HEK293 (cell line): ENCODE results near the gene TNNC2.

Experiments
- CTCF ChIA-PET: fragments of 350-600 bp; formaldehyde crosslinking; extraction: SDS; loops from one replicate; lab custom pipeline; 2021; ENCODE audit warnings: antibody characterized with exemption; lab: Yijun Ruan, JAX
- POLR2A ChIA-PET: fragments of 300-600 bp; formaldehyde crosslinking; extraction: SDS; loops from one replicate; lab custom pipeline; 2020; ENCODE audit warnings: antibody characterized with exemption, inconsistent platforms; lab: Yijun Ruan, JAX
- H3K27ac ChIP-seq: fragments of 200-500 bp; sonication (Bioruptor generic); 2 replicates; pipeline ENCODE4 v1.5.1; 2014; ENCODE audit warnings: low read depth, low read length, control low read depth, inconsistent platforms; ENCODE audit errors: extremely low read depth
- H3K36me3 ChIP-seq, 2 experiments: fragments of 200-500 bp in 1 of 2; sonication (Bioruptor generic) in 1 of 2; 1 replicate in 1 of 2; 2 replicates in 1 of 2; pipeline ENCODE4 v1.5.1; 2014 to 2017; ENCODE audit warnings: inconsistent platforms in 2 of 2, low read length in 2 of 2; ENCODE audit not compliant: control insufficient read depth in 2 of 2, insufficient read depth in 1 of 2
- H3K4me1 ChIP-seq: fragments of 200-500 bp; sonication (Bioruptor generic); 2 replicates; pipeline ENCODE4 v1.5.1; 2014; ENCODE audit warnings: mild to moderate bottlenecking, low read length, inconsistent platforms; ENCODE audit not compliant: control insufficient read depth, insufficient read depth
- H3K4me3 ChIP-seq: 2 replicates; pipeline ENCODE4 v1.5.1; 2011; ENCODE audit warnings: low read depth, mild to moderate bottlenecking, control low read depth, low read length, moderate library complexity
- H3K9me3 ChIP-seq: fragments of 200-500 bp; sonication (Bioruptor generic); 2 replicates; pipeline ENCODE4 v1.5.1; 2014; ENCODE audit warnings: low read depth, low read length, inconsistent platforms; ENCODE audit not compliant: control insufficient read depth, insufficient read depth
- BCL11A ChIP-seq: fragments of 450-650 bp; formaldehyde crosslinking; IDR thresholded peaks from 2 replicates; pipeline ENCODE4 v1.5.1; 2016; ENCODE audit warnings: low read depth, missing biosample characterization, missing genetic modification characterization
- GLIS1 ChIP-seq: fragments of 450-650 bp; formaldehyde crosslinking; IDR thresholded peaks from 2 replicates; pipeline ENCODE4 v1.5.1; 2016; ENCODE audit warnings: missing biosample characterization, missing genetic modification characterization
- KLF16 ChIP-seq: fragments of 450-650 bp; formaldehyde crosslinking; IDR thresholded peaks from 2 replicates; pipeline ENCODE4 v1.5.1; 2017; ENCODE audit warnings: missing biosample characterization, missing genetic modification characterization
- KLF7 ChIP-seq: fragments of 450-650 bp; formaldehyde crosslinking; IDR thresholded peaks from 2 replicates; pipeline ENCODE4 v1.5.1; 2016; ENCODE audit warnings: missing biosample characterization, missing genetic modification characterization, borderline replicate concordance
- MYNN ChIP-seq: fragments of 450-650 bp; formaldehyde crosslinking; IDR thresholded peaks from 2 replicates; pipeline ENCODE4 v1.5.1; 2016; ENCODE audit warnings: missing biosample characterization, missing genetic modification characterization, borderline replicate concordance
- ZBTB20 ChIP-seq: fragments of 450-650 bp; formaldehyde crosslinking; IDR thresholded peaks from 2 replicates; pipeline ENCODE4 v1.5.1; 2016; ENCODE audit warnings: missing biosample characterization, missing genetic modification characterization
- ZBTB48 ChIP-seq: fragments of 450-650 bp; formaldehyde crosslinking; IDR thresholded peaks from 2 replicates; pipeline ENCODE4 v1.5.1; 2016; ENCODE audit warnings: missing biosample characterization, missing genetic modification characterization
- ZNF138 ChIP-seq: fragments of 450-650 bp; formaldehyde crosslinking; IDR thresholded peaks from 2 replicates; pipeline ENCODE4 v1.5.1; 2016; ENCODE audit warnings: missing biosample characterization, missing genetic modification characterization, borderline replicate concordance
- ZNF140 ChIP-seq: fragments of 450-650 bp; formaldehyde crosslinking; IDR thresholded peaks from 2 replicates; pipeline ENCODE4 v1.5.1; 2016; ENCODE audit warnings: missing biosample characterization, missing genetic modification characterization
- ZNF155 ChIP-seq: fragments of 450-650 bp; formaldehyde crosslinking; IDR thresholded peaks from 2 replicates; pipeline ENCODE4 v1.5.1; 2016; ENCODE audit warnings: missing biosample characterization, missing genetic modification characterization
- ZNF16 ChIP-seq: fragments of 450-650 bp; formaldehyde crosslinking; IDR thresholded peaks from 2 replicates; pipeline ENCODE4 v1.5.1; 2016; ENCODE audit warnings: low read depth, missing biosample characterization, missing genetic modification characterization
- ZNF266 ChIP-seq: fragments of 450-650 bp; formaldehyde crosslinking; IDR thresholded peaks from 2 replicates; pipeline ENCODE4 v1.5.1; 2016; ENCODE audit warnings: missing biosample characterization, missing genetic modification characterization, low read depth
- ZNF423 ChIP-seq: fragments of 450-650 bp; formaldehyde crosslinking; IDR thresholded peaks from 2 replicates; pipeline ENCODE4 v1.5.1; 2016; ENCODE audit warnings: missing biosample characterization, missing genetic modification characterization
- ZNF561 ChIP-seq: fragments of 450-650 bp; IDR thresholded peaks from 2 replicates; pipeline ENCODE4 v1.5.1; 2018; ENCODE audit warnings: missing biosample characterization, missing genetic modification characterization, borderline replicate concordance
- ZNF623 ChIP-seq: fragments of 450-650 bp; formaldehyde crosslinking; IDR thresholded peaks from 2 replicates; pipeline ENCODE4 v1.5.1; 2016; ENCODE audit warnings: missing biosample characterization, missing genetic modification characterization
- ZNF626 ChIP-seq: fragments of 450-650 bp; sonication (Bioruptor Pico); formaldehyde crosslinking; IDR thresholded peaks from 2 replicates; pipeline ENCODE4 v1.5.1; 2018; ENCODE audit warnings: missing biosample characterization, missing genetic modification characterization, inconsistent platforms
- ZNF664 ChIP-seq: fragments of 450-650 bp; formaldehyde crosslinking; IDR thresholded peaks from 2 replicates; pipeline ENCODE4 v1.5.1; 2016; ENCODE audit warnings: missing biosample characterization, missing genetic modification characterization
- ZNF747 ChIP-seq: fragments of 450-650 bp; formaldehyde crosslinking; IDR thresholded peaks from 2 replicates; pipeline ENCODE4 v1.5.1; 2016; ENCODE audit warnings: missing biosample characterization, missing genetic modification characterization
- ZNF785 ChIP-seq: fragments of 450-650 bp; formaldehyde crosslinking; IDR thresholded peaks from 2 replicates; pipeline ENCODE4 v1.5.1; 2016; ENCODE audit warnings: missing biosample characterization, missing genetic modification characterization
- ZNF791 ChIP-seq: fragments of 450-650 bp; formaldehyde crosslinking; IDR thresholded peaks from 2 replicates; pipeline ENCODE4 v1.5.1; 2016; ENCODE audit warnings: missing biosample characterization, missing genetic modification characterization
- ZNF843 ChIP-seq: fragments of 450-650 bp; formaldehyde crosslinking; IDR thresholded peaks from 2 replicates; pipeline ENCODE4 v1.5.1; 2016; ENCODE audit warnings: missing biosample characterization, missing genetic modification characterization
- ZSCAN30 ChIP-seq: fragments of 450-650 bp; IDR thresholded peaks from 2 replicates; pipeline ENCODE4 v1.5.1; 2018; ENCODE audit warnings: missing biosample characterization, mild to moderate bottlenecking, missing genetic modification characterization, moderate library complexity
- TF ChIP-seq, protein P1 (sequence below): fragments of 450-650 bp; formaldehyde crosslinking; conservative IDR thresholded peaks from 2 replicates; pipeline ENCODE4 v1.5.1; 2016; ENCODE audit warnings: low read depth, missing biosample characterization, missing genetic modification characterization
- TF ChIP-seq, protein P2 (sequence below): fragments of 450-650 bp; formaldehyde crosslinking; optimal IDR thresholded peaks from 2 replicates; pipeline ENCODE3; 2016; ENCODE audit warnings: missing biosample characterization, mild to moderate bottlenecking, missing genetic modification characterization
- TF ChIP-seq, protein P3 (sequence below): fragments of 450-650 bp; formaldehyde crosslinking; IDR thresholded peaks from 2 replicates; pipeline ENCODE4 v1.5.1; 2016; ENCODE audit warnings: missing biosample characterization, missing genetic modification characterization

The TNNC2 gene

DNA sequence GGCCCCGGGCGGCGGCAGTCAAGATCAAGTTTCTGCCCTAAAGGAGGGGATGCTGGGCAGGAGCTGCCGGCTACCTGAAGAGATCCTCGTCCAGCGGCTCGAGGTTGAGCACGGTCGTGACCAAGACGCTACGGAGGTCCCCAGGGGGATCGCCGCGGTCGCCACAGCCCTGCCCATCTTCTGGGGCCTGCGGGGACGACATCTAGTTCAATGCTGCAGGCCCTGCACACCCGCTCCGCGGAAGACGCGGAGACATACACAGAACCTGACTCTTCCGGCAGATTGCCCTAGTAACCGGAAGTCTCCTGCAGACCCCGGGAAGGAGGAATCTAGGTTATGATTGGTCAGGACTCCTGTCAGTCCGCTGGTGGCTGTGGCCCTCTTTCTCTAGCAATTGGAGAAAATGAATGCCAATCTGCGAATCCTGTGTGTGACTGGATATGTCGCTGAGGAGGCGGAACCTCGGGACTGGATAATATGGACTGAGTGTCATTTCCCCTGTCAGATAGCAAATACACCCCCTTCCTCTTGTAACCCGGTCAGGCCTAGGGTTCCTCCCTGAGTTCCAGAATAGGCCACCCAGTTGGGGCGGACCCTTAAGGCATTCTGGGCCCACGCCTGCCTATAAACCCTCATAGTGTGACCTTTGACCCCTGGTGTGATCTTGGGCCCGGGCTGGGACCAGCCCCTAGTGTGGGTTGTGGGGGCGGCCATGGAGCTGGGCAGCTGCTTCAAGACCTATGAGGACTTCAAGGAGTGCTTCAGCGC, 30.2 kb upstream of the TNNC2 start, which contains the start of the genes ACOT8 and ZSWIM3 (continued):
- TF ChIP-seq, protein P1, sequence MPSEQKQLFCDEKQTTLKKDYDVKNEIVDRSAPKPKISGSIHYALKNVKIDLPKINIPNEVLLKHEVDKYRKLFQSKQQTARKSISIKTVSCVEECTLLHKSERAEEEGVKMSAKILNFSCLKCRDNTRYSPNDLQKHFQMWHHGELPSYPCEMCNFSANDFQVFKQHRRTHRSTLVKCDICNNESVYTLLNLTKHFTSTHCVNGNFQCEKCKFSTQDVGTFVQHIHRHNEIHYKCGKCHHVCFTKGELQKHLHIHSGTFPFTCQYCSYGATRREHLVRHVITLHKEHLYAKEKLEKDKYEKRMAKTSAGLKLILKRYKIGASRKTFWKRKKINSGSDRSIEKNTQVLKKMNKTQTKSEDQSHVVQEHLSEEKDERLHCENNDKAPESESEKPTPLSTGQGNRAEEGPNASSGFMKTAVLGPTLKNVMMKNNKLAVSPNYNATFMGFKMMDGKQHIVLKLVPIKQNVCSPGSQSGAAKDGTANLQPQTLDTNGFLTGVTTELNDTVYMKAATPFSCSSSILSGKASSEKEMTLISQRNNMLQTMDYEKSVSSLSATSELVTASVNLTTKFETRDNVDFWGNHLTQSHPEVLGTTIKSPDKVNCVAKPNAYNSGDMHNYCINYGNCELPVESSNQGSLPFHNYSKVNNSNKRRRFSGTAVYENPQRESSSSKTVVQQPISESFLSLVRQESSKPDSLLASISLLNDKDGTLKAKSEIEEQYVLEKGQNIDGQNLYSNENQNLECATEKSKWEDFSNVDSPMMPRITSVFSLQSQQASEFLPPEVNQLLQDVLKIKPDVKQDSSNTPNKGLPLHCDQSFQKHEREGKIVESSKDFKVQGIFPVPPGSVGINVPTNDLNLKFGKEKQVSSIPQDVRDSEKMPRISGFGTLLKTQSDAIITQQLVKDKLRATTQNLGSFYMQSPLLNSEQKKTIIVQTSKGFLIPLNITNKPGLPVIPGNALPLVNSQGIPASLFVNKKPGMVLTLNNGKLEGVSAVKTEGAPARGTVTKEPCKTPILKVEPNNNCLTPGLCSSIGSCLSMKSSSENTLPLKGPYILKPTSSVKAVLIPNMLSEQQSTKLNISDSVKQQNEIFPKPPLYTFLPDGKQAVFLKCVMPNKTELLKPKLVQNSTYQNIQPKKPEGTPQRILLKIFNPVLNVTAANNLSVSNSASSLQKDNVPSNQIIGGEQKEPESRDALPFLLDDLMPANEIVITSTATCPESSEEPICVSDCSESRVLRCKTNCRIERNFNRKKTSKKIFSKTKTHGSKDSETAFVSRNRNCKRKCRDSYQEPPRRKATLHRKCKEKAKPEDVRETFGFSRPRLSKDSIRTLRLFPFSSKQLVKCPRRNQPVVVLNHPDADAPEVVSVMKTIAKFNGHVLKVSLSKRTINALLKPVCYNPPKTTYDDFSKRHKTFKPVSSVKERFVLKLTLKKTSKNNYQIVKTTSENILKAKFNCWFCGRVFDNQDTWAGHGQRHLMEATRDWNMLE (tag by site-specific recombination), result peak; percentile 70
- TF ChIP-seq BCL11A (tag by site-specific recombination) (peak; percentile 91), ZBTB48 (peak; percentile 81), ZNF561 (tag by site-specific recombination) (peak; percentile 42; the same call in 1 of the 2 replicates), ZNF138 (tag by site-specific recombination) (no peak), KLF16 (tag by site-specific recombination) (peak; percentile 70), ZNF791 (tag by site-specific recombination) (no peak), ZBTB20 (tag by site-specific recombination) (peak; percentile 99), GLIS1 (tag by site-specific recombination) (peak; percentile 30), ZNF155 (tag by site-specific recombination) (no peak), ZSCAN30 (tag by site-specific recombination) (peak; percentile 71), KLF7 (peak; percentile 47; the same call in 1 of the 2 replicates)
- TF ChIP-seq, protein P2, sequence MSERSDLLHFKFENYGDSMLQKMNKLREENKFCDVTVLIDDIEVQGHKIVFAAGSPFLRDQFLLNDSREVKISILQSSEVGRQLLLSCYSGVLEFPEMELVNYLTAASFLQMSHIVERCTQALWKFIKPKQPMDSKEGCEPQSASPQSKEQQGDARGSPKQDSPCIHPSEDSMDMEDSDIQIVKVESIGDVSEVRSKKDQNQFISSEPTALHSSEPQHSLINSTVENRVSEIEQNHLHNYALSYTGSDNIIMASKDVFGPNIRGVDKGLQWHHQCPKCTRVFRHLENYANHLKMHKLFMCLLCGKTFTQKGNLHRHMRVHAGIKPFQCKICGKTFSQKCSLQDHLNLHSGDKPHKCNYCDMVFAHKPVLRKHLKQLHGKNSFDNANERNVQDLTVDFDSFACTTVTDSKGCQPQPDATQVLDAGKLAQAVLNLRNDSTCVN (tag by site-specific recombination), result peak; percentile 17

DNA sequence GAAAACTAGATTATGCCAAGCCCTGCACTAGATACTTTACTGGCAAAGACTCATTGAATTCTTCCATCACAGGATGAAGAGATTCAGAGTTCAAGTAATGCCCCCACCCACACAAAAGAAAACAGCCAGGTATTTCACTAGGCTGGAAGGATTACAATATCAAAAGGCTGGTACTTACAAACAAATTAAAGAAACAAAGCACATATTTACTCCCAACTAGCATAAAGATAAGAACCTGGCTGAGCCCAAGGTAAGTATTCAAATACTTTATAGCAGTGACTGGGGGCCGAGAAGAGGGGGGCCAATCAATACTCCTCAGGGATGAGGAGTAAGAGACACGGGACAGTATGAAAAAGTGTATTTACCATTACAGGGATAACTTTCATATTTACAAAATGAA, 26.4 kb upstream of the TNNC2 start:
- Histone ChIP-seq H3K4me1 (no peaks in the 10 kb centered on the region), H3K36me3 (peaks cover 0 to 35% of the 10 kb centered on the region in 2 experiments; a peak in 2 of 3 replicates), H3K27ac (no peak overlapping the region), H3K9me3 (no peaks in the 10 kb centered on the region), H3K4me3 (no peak overlapping the region)
- ChIA-PET POLR2A (interaction anchor here (0.9 kb wide), 1 partner anchor 27 kb away, joined by 3 read pairs; the partner anchor contains the start of gene ZSWIM1), CTCF (no interaction called here)
- TF ChIP-seq ZNF423 (tag by site-specific recombination) (no peak), ZNF140 (tag by site-specific recombination) (no peak), ZNF785 (no peak), MYNN (no peak), ZNF266 (tag by site-specific recombination) (no peak), ZNF623 (tag by site-specific recombination) (no peak), ZNF626 (no peak), ZNF747 (tag by site-specific recombination) (no peak), ZNF664 (tag by site-specific recombination) (no peak), ZNF16 (tag by site-specific recombination) (no peak), ZNF843 (tag by site-specific recombination) (no peak)
- TF ChIP-seq, protein P2 (tag by site-specific recombination), result no peak
- TF ChIP-seq, protein P3, sequence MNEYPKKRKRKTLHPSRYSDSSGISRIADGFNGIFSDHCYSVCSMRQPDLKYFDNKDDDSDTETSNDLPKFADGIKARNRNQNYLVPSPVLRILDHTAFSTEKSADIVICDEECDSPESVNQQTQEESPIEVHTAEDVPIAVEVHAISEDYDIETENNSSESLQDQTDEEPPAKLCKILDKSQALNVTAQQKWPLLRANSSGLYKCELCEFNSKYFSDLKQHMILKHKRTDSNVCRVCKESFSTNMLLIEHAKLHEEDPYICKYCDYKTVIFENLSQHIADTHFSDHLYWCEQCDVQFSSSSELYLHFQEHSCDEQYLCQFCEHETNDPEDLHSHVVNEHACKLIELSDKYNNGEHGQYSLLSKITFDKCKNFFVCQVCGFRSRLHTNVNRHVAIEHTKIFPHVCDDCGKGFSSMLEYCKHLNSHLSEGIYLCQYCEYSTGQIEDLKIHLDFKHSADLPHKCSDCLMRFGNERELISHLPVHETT, result no peak
